Nephron progenitor cell (in vitro differentiated cells): ENCODE measurements around the gene TDRD6.

Source experiments
- DNase-seq: peaks from one replicate; pipeline ENCODE4 v3.0.0; 2021
- H3K27ac Mint-ChIP-seq: 2 replicates; pipeline ENCODE4 v1.8.0; 2021; ENCODE audit warnings: mild to moderate bottlenecking, moderate library complexity, mixed read lengths
- H3K27me3 Mint-ChIP-seq: 2 replicates; pipeline ENCODE4 v1.8.0; 2021; ENCODE audit warnings: mild to moderate bottlenecking, low read depth, mixed read lengths; ENCODE audit not compliant: poor library complexity
- H3K36me3 Mint-ChIP-seq: 2 replicates; pipeline ENCODE4 v1.8.0; 2021; ENCODE audit warnings: low read depth, mixed read lengths
- H3K4me1 Mint-ChIP-seq: 2 replicates; pipeline ENCODE4 v1.8.0; 2021; ENCODE audit warnings: mixed read lengths
- H3K4me3 Mint-ChIP-seq: 2 replicates; pipeline ENCODE4 v1.8.0; 2021; ENCODE audit warnings: mild to moderate bottlenecking, moderate library complexity, mixed read lengths
- H3K9me3 Mint-ChIP-seq: 2 replicates; pipeline ENCODE4 v1.8.0; 2021; ENCODE audit warnings: mild to moderate bottlenecking, moderate library complexity, mixed read lengths
- CTCF ChIP-seq: fragments of 200-600 bp; sonication (generic); IDR thresholded peaks from 2 replicates; pipeline ENCODE4 v1.5.0; 2021; ENCODE audit warnings: antibody characterized with exemption

The TDRD6 gene

DNA sequence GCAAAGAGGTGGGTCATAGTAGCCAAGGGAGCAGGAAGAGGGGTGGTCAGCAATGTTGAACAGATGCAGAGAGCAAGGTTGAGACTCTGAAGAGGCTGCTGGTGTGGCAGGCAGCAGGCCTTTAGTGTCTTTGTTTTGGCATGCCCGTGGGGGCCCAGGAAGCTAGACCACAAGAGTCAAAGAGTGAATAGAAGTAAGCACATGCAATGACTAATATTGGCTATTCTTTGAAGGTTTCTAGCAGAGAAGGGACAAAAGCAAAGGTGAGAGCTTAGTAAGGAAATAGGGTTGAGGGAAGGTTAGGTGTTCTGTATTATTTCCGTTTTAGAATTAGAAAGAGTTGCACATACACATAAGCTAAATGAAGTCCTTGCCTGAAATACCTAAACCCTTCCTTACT lies 18.8 kb downstream of the TDRD6 start:
- no peaks in the 10 kb centered on the region for H3K36me3 Mint-ChIP-seq
- no peak overlapping the region for H3K27ac Mint-ChIP-seq
- peaks cover 19% of the 10 kb centered on the region for H3K4me1 Mint-ChIP-seq
- peaks cover 5% of the 10 kb centered on the region for H3K9me3 Mint-ChIP-seq
- no peak for DNase-seq
- no peak for TF ChIP-seq CTCF
- H3K4me3 Mint-ChIP-seq: no peak overlapping the region
- peaks cover 13% of the 10 kb centered on the region for H3K27me3 Mint-ChIP-seq

DNA sequence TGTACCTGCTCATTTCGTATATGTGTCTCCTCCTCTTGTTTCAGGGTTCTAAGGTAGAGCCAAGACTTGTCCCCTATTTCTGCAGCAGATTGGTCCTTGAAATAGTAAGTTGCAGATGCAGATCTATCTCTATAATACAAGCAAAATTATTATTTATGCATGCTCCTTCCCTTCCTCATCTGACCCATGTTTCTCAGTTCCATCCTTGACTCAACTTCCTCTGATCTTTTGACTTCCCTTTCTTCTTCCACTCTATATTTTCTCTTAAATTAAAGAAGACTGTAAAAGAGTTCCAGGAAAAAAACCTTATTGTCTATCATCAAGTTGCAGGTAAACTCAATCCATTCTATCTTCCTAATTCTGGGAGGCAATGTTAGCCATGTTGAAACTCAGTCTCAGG lies 23.8 kb downstream of the TDRD6 start:
- DNase-seq: no peak
- no peak for TF ChIP-seq CTCF
- no peak overlapping the region for H3K27ac Mint-ChIP-seq
- peaks cover 5% of the 10 kb centered on the region for H3K9me3 Mint-ChIP-seq
- H3K4me1 Mint-ChIP-seq: no peaks in the 10 kb centered on the region
- H3K27me3 Mint-ChIP-seq: peaks cover 4% of the 10 kb centered on the region
- no peak overlapping the region for H3K4me3 Mint-ChIP-seq
- no peaks in the 10 kb centered on the region for H3K36me3 Mint-ChIP-seq

DNA sequence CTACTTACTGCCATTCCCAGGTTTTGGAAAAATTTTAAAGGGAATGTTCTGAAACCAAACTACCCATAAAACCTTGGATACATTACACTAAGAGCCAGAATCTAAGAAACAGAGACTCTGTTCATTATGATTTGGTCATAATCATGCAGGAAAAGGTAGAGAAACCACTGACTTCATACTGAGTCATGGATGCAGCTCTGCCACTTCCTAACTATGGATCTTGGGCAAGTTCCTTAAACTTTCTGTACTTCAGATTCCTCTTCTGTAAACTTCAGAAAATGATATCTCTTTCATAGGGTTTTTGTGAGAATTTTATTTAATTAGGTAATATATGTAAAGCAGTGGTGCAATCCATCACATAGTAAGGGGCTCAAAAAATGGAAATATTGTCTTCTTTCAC lies 27.5 kb downstream of the TDRD6 start:
- Mint-ChIP-seq H3K27me3 (peaks cover under 1% of the 10 kb centered on the region), H3K9me3 (no peaks in the 10 kb centered on the region), H3K4me3 (no peak overlapping the region), H3K4me1 (no peaks in the 10 kb centered on the region), H3K36me3 (no peaks in the 10 kb centered on the region), H3K27ac (no peak overlapping the region)
- DNase-seq: no peak
- no peak for TF ChIP-seq CTCF

- DNase-seq: no peak
- H3K4me3 Mint-ChIP-seq: no peak overlapping the region
- H3K4me1 Mint-ChIP-seq: no peaks in the 10 kb centered on the region
- TF ChIP-seq CTCF: no peak
- peaks cover 3% of the 10 kb centered on the region for H3K27me3 Mint-ChIP-seq
- H3K27ac Mint-ChIP-seq: no peak overlapping the region
- no peaks in the 10 kb centered on the region for H3K9me3 Mint-ChIP-seq
- H3K36me3 Mint-ChIP-seq: no peaks in the 10 kb centered on the region
These were observed 31.4 kb downstream of the TDRD6 start for GRCh38 chr6:46719099-46719498.

- Mint-ChIP-seq H3K36me3 (no peaks in the 10 kb centered on the region), H3K4me3 (no peak overlapping the region), H3K27me3 (peaks cover 3% of the 10 kb centered on the region), H3K27ac (no peak overlapping the region), H3K9me3 (no peaks in the 10 kb centered on the region), H3K4me1 (no peaks in the 10 kb centered on the region)
- no peak for DNase-seq
- no peak for TF ChIP-seq CTCF
These were observed 32.7 kb downstream of the TDRD6 start for GRCh38 chr6:46720401-46720800.

DNA sequence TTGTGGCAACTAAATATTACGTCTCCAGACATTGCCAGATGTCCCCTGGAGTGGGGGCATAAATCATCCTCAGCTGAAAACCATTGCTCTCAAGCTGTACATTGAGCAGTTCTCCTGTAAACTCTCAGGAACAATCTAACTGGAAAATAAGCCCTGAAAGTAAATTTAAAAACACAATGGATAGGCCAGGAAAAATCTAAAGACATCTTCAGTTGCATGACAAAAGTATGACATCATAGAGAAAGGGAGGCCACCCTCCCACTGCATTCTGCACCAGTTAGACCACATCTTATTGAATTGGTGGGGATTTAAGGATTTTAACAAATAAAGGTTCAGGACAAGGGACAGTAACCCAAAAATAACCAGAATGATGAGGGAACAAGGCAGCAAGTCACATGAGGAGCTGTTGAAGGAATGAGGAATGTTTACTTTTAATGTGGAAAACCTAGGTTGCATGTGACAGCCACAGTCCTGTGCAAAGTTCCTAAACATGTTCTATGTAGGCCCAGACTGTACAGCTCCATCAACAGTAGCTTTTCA lies 42.2 kb downstream of the TDRD6 start:
- Mint-ChIP-seq H3K27ac (no peak overlapping the region), H3K4me3 (no peak overlapping the region), H3K36me3 (no peaks in the 10 kb centered on the region), H3K9me3 (no peaks in the 10 kb centered on the region), H3K4me1 (peaks cover 8% of the 10 kb centered on the region), H3K27me3 (peaks cover 17% of the 10 kb centered on the region)
- TF ChIP-seq CTCF: no peak
- DNase-seq: no peak
